Activated CD8-positive, alpha-beta memory T cell treated with anti-CD3 and anti-CD28 coated beads for 1 hour (primary cell): Measurements from ENCODE around the gene MOB2.
"Not testable (repeated sequence)": the region's sequence is repeated elsewhere in the genome, so short reads cannot be mapped to it uniquely, and the experiment has no call there.

Experiments used
- DNase-seq, 2 donors: peaks; one replicate each; pipeline ENCODE4 v3.0.0-alpha.2; 2020; ENCODE audit warnings: low read depth in 1 of 2; ENCODE audit errors: extremely low read depth in 1 of 2

MOB2 gene

GRCh38 chr11:1446623-1447022 is 40.0 kb downstream of the MOB2 start:
- no peak for DNase-seq

- DNase-seq = no peak
Measured at GRCh38 chr11:1445741-1446445, 40.7 kb downstream of the MOB2 start.

- no peak for DNase-seq
Measured at GRCh38 chr11:1444823-1445422, 41.7 kb downstream of the MOB2 start.

- DNase-seq = no peak
Measured at GRCh38 chr11:1444321-1444720, 42.3 kb downstream of the MOB2 start.

GRCh38 chr11:1443737-1444136 is 42.8 kb downstream of the MOB2 start:
- DNase-seq = no peak

GRCh38 chr11:1442807-1443366 is 43.7 kb downstream of the MOB2 start:
- no peak for DNase-seq

- DNase-seq = no peak
Measured at GRCh38 chr11:1442163-1442562, 44.4 kb downstream of the MOB2 start.

- no peak for DNase-seq
Measured at GRCh38 chr11:1440496-1440895, 46.1 kb downstream of the MOB2 start.

GRCh38 chr11:1440066-1440465 is 46.5 kb downstream of the MOB2 start:
- DNase-seq = no peak

- no peak for DNase-seq
Measured at GRCh38 chr11:1439341-1439740, 47.2 kb downstream of the MOB2 start.

- DNase-seq = no peak
Measured at GRCh38 chr11:1438967-1439330, 47.6 kb downstream of the MOB2 start.

- DNase-seq = no peak
Measured at GRCh38 chr11:1438261-1438966, 48.2 kb downstream of the MOB2 start.

- no peak for DNase-seq
Measured at GRCh38 chr11:1437500-1437899, 49.1 kb downstream of the MOB2 start.

GRCh38 chr11:1436468-1437039 is 50.0 kb downstream of the MOB2 start:
- DNase-seq = no peak

GRCh38 chr11:1435820-1436467 is 50.6 kb downstream of the MOB2 start:
- DNase-seq = no peak

GRCh38 chr11:1435479-1435819 is 51.1 kb downstream of the MOB2 start:
- DNase-seq = not testable (repeated sequence)

- DNase-seq = no peak
Measured at GRCh38 chr11:1433977-1434640, 52.5 kb downstream of the MOB2 start.

GRCh38 chr11:1433568-1433967 is 53.0 kb downstream of the MOB2 start:
- no peak for DNase-seq

GRCh38 chr11:1428762-1429316 is 57.7 kb downstream of the MOB2 start:
- DNase-seq = no peak

GRCh38 chr11:1425439-1425838 is 61.1 kb downstream of the MOB2 start:
- DNase-seq = no peak
